CD4-positive, CD25-positive, alpha-beta regulatory T cell (primary cell): ENCODE measurements around the gene RAP1B. TPM values are rescaled to one million over a fixed set of nuclear protein-coding genes. Genes with fewer than 3 reads are reported as not detected.

Experiments
- ATAC-seq, 2 donors: fragments of 150-1000 bp; cut with Tn5 transposase; one replicate each; pipeline ENCODE4 v1.10.0; 2021; ENCODE audit warnings: low read depth in 2 of 2, moderate number of reproducible peaks in 2 of 2, moderate library complexity in 1 of 2
- DNase-seq, 3 donors: peaks; one replicate each; pipeline versions ENCODE4 v3.0.0 to v3.0.0-alpha.2; 2012 to 2022; ENCODE audit warnings: mixed read lengths in 1 of 3
- H3K27ac ChIP-seq: one replicate; pipeline ENCODE4 v1.7.0; 2013; ENCODE audit warnings: mild to moderate bottlenecking, low read length; ENCODE audit not compliant: insufficient read depth, poor library complexity, severe bottlenecking
- H3K27me3 ChIP-seq: one replicate; pipeline ENCODE4 v1.7.0; 2013; ENCODE audit warnings: low read length; ENCODE audit not compliant: control insufficient read depth, insufficient read depth
- H3K36me3 ChIP-seq: one replicate; pipeline ENCODE4 v1.7.0; 2013; ENCODE audit warnings: mild to moderate bottlenecking, low read length, moderate library complexity; ENCODE audit not compliant: control insufficient read depth, insufficient read depth
- H3K4me1 ChIP-seq: 2 replicates; pipeline ENCODE4 v1.7.0; 2013; ENCODE audit warnings: mild to moderate bottlenecking, low read length; ENCODE audit not compliant: insufficient read depth, control insufficient read depth, poor library complexity, severe bottlenecking
- H3K4me3 ChIP-seq: one replicate; pipeline ENCODE4 v1.7.0; 2013; ENCODE audit warnings: low read depth, mild to moderate bottlenecking, low read length, moderate library complexity
- H3K9me3 ChIP-seq, 2 experiments: 1 replicate in 1 of 2; 2 replicates in 1 of 2; pipeline ENCODE4 v1.7.0; 2013; ENCODE audit warnings: low read length in 2 of 2, mild to moderate bottlenecking in 1 of 2, moderate library complexity in 1 of 2; ENCODE audit not compliant: control insufficient read depth in 2 of 2
- H3K27ac Mint-ChIP-seq, 3 donors: one replicate each; pipeline ENCODE4 v1.8.0; 2020 to 2022; ENCODE audit warnings: mild to moderate bottlenecking in 3 of 3, mixed read lengths in 3 of 3, moderate library complexity in 2 of 3
- H3K27me3 Mint-ChIP-seq: one replicate; pipeline ENCODE4 v1.8.0; 2022; ENCODE audit warnings: mild to moderate bottlenecking, mixed read lengths
- H3K36me3 Mint-ChIP-seq: one replicate; pipeline ENCODE4 v1.8.0; 2020; ENCODE audit warnings: mixed read lengths
- H3K4me1 Mint-ChIP-seq, 4 donors: one replicate each; pipeline ENCODE4 v1.8.0; 2020 to 2022; ENCODE audit warnings: mixed read lengths in 4 of 4, mild to moderate bottlenecking in 1 of 4
- H3K4me3 Mint-ChIP-seq, 4 donors: one replicate each; pipeline ENCODE4 v1.8.0; 2020 to 2022; ENCODE audit warnings: mild to moderate bottlenecking in 4 of 4, mixed read lengths in 4 of 4, moderate library complexity in 3 of 4
- H3K9me3 Mint-ChIP-seq, 7 donors: one replicate each; pipeline ENCODE4 v1.8.0; 2020 to 2022; ENCODE audit warnings: mixed read lengths in 7 of 7, mild to moderate bottlenecking in 3 of 7, moderate library complexity in 2 of 7
- polyA plus RNA-seq, 4 donors: library from polyadenylated mRNA; unstranded; fragments of 300-500 nt; fragmentation: Illumina TruSeq; gene quantifications; one replicate each; pipeline ENCODE4 v1.2.3, GENCODE V29; 2021
- total RNA-seq: library from RNA; stranded (reverse); gene quantifications from one replicate; pipeline ENCODE4 v1.2.3, GENCODE V29; 2022

RAP1B gene
- total and polyA plus RNA-seq, 5 donors from 2014 or later = 290 to 465 (median 405) TPM

DNA sequence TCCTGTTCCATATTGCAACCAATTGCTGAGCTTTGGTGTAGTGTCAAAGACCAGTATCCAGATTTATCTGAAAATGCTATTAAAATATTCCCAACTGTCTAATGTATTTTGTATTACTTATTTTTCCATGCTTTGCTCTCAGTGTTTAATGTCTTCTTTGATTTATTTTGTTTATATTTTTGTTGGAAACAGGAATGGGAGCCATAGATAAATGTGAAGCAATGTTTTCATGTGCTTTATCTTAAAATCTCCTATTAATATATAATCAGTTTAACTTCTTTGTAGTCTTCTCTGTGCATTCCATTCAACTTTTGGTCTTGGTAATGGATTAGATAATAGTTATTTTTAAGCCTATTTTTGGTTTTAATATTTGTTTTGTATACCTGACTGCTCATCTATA lies 8.8 kb downstream of the RAP1B start:
- Histone ChIP-seq H3K27ac (no peak overlapping the region), H3K4me1 (peaks cover 92% of the 10 kb centered on the region)
- peaks cover 57 to 92% (median 75%) of the 10 kb centered on the region in 4 donors for H3K4me1 Mint-ChIP-seq

GRCh38 chr12:68620519-68621471 lies 10.1 kb downstream of the RAP1B start:
- DNase-seq = no peak
- no peak for ATAC-seq

More for the DNA sequence above, 8.8 kb downstream of the RAP1B start:
- DNase-seq (no peak), ATAC-seq (no peak)
- H3K36me3 Mint-ChIP-seq = peaks cover 16% of the 10 kb centered on the region
- Histone ChIP-seq H3K36me3 (peaks cover 7% of the 10 kb centered on the region), H3K9me3 (no peaks in the 10 kb centered on the region), H3K4me3 (peak overlapping the region; percentile 58), H3K27me3 (no peaks in the 10 kb centered on the region)
- peaks cover 0 to 1% (median 0%) of the 10 kb centered on the region in 7 donors for H3K9me3 Mint-ChIP-seq
- no peaks in the 10 kb centered on the region for H3K27me3 Mint-ChIP-seq
- no peak overlapping the region for H3K27ac Mint-ChIP-seq
- peak overlapping the region; percentile 43 to 70 (median 60) for H3K4me3 Mint-ChIP-seq

GRCh38 chr12:68621472-68622081 lies 10.9 kb downstream of the RAP1B start:
- peak overlapping the region; percentile 34 for H3K27ac ChIP-seq
- H3K9me3 ChIP-seq = no peaks in the 10 kb centered on the region
- Mint-ChIP-seq H3K27ac (peak overlapping the region; percentile 51 to 67 (median 56)), H3K27me3 (no peaks in the 10 kb centered on the region), H3K4me3 (peak overlapping the region; percentile 12 to 78 (median 69)), H3K9me3 (peaks cover 0 to 5% (median 0%) of the 10 kb centered on the region in 7 donors), H3K36me3 (peaks cover 27% of the 10 kb centered on the region), H3K4me1 (peaks cover 58 to 95% (median 78%) of the 10 kb centered on the region in 4 donors)
- peaks cover 16% of the 10 kb centered on the region for H3K36me3 ChIP-seq
- H3K27me3 ChIP-seq = no peaks in the 10 kb centered on the region
- ATAC-seq (peak in 1 of 2 donors; percentile 49), DNase-seq (no peak)
- peak overlapping the region; percentile 64 for H3K4me3 ChIP-seq
- H3K4me1 ChIP-seq = peaks cover 83% of the 10 kb centered on the region

More at GRCh38 chr12:68620519-68621471, 10.1 kb downstream of the RAP1B start:
- Mint-ChIP-seq H3K27ac (peak overlapping the region; percentile 51 to 67 (median 56)), H3K9me3 (peaks cover 0 to 2% (median 0%) of the 10 kb centered on the region in 7 donors), H3K27me3 (no peaks in the 10 kb centered on the region), H3K4me3 (peak overlapping the region; percentile 7 to 78 (median 69)), H3K4me1 (peaks cover 52 to 92% (median 71%) of the 10 kb centered on the region in 4 donors), H3K36me3 (peaks cover 20% of the 10 kb centered on the region)
- no peaks in the 10 kb centered on the region for H3K27me3 ChIP-seq
- peak overlapping the region; percentile 34 for H3K27ac ChIP-seq
- H3K4me3 ChIP-seq = peak overlapping the region; percentile 64
- H3K4me1 ChIP-seq = peaks cover 85% of the 10 kb centered on the region
- H3K36me3 ChIP-seq = peaks cover 13% of the 10 kb centered on the region
- H3K9me3 ChIP-seq = no peaks in the 10 kb centered on the region

DNA sequence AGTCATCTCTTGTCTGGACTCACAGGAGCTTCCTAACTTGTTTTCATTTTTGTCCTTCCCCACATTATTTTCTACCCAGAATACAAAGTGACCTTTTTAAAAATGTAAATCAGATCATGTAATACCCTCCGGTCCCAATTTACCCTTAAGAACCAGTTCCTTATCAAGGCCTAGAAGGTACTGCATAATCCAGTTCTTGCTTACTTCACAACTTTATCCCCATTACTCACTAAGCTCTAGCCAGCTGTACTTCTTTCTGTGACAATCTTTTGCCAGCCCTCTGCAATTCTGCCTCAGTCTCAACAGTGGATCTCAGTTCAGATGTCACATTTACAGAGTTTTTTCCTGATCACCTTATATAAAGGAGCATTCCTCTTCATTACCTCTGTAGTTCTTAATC lies 11.6 kb downstream of the RAP1B start:
- peaks cover 0 to 6% (median under 1%) of the 10 kb centered on the region in 7 donors for H3K9me3 Mint-ChIP-seq

GRCh38 chr12:68623059-68623458 lies 12.4 kb downstream of the RAP1B start:
- Histone ChIP-seq H3K9me3 (peaks cover 6 to 8% of the 10 kb centered on the region in 2 experiments), H3K27ac (peak overlapping the region; percentile 27), H3K27me3 (no peaks in the 10 kb centered on the region), H3K36me3 (peaks cover 27% of the 10 kb centered on the region), H3K4me3 (peak overlapping the region; percentile 64), H3K4me1 (peaks cover 69% of the 10 kb centered on the region)
- peak overlapping the region in 3 of 4 donors; percentile 1 to 57 (median 27) for H3K4me3 Mint-ChIP-seq
- peaks cover 60 to 94% (median 74%) of the 10 kb centered on the region in 4 donors for H3K4me1 Mint-ChIP-seq
- peaks cover 41% of the 10 kb centered on the region for H3K36me3 Mint-ChIP-seq
- peaks cover 0 to 7% (median 4%) of the 10 kb centered on the region in 7 donors for H3K9me3 Mint-ChIP-seq
- no peaks in the 10 kb centered on the region for H3K27me3 Mint-ChIP-seq
- H3K27ac Mint-ChIP-seq = peak overlapping the region; percentile 21 to 72 (median 31)
- no peak for DNase-seq
- ATAC-seq = no peak

More for the DNA sequence above, 11.6 kb downstream of the RAP1B start:
- H3K27me3 Mint-ChIP-seq = no peaks in the 10 kb centered on the region
- Histone ChIP-seq H3K27ac (peak overlapping the region; percentile 9), H3K4me1 (peaks cover 76% of the 10 kb centered on the region), H3K36me3 (peaks cover 20% of the 10 kb centered on the region), H3K9me3 (no peaks in the 10 kb centered on the region), H3K4me3 (peak overlapping the region; percentile 64), H3K27me3 (no peaks in the 10 kb centered on the region)
- DNase-seq = no peak
- H3K36me3 Mint-ChIP-seq = peaks cover 33% of the 10 kb centered on the region
- H3K4me1 Mint-ChIP-seq = peaks cover 60 to 96% (median 76%) of the 10 kb centered on the region in 4 donors
- no peak for ATAC-seq
- peak overlapping the region; percentile 55 to 78 (median 69) for H3K4me3 Mint-ChIP-seq
- H3K27ac Mint-ChIP-seq = peak overlapping the region; percentile 21 to 51 (median 42)

DNA sequence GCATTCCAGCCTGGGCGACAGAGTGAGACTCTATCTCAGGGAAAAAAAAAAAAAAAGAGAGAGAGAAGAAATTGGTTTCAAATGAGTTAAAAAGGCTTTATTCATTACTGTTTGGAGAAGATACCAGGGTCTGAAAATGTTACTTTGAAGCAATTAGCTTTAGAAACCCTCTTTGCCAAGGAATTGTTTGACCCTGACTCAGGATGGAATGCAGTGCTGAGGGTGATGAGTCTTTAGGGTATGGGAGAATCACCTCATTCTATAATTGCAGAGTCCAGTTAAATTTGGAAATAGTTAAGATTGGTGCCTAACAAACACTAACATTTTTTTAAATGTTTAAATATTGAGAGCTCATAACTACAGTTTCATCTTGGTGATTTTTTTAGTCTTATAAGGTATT lies 13.3 kb downstream of the RAP1B start:
- peak overlapping the region in 1 of 3 donors; percentile 46 for H3K27ac Mint-ChIP-seq
- Histone ChIP-seq H3K27ac (no peak overlapping the region), H3K4me1 (peaks cover 66% of the 10 kb centered on the region), H3K27me3 (no peaks in the 10 kb centered on the region), H3K4me3 (no peak overlapping the region), H3K9me3 (peaks cover 8 to 10% of the 10 kb centered on the region in 2 experiments), H3K36me3 (peaks cover 31% of the 10 kb centered on the region)
- ATAC-seq = no peak
- H3K9me3 Mint-ChIP-seq = peaks cover 0 to 8% (median 4%) of the 10 kb centered on the region in 7 donors
- H3K36me3 Mint-ChIP-seq = peaks cover 37% of the 10 kb centered on the region
- H3K4me3 Mint-ChIP-seq = peak overlapping the region in 1 of 4 donors; percentile 56
- H3K4me1 Mint-ChIP-seq = peaks cover 58 to 90% (median 69%) of the 10 kb centered on the region in 4 donors
- no peaks in the 10 kb centered on the region for H3K27me3 Mint-ChIP-seq
- DNase-seq = no peak

GRCh38 chr12:68624933-68625332 lies 14.2 kb downstream of the RAP1B start:
- peaks cover 50 to 89% (median 68%) of the 10 kb centered on the region in 4 donors for H3K4me1 Mint-ChIP-seq
- DNase-seq (no peak), ATAC-seq (no peak)
- Histone ChIP-seq H3K9me3 (peaks cover 8 to 10% of the 10 kb centered on the region in 2 experiments), H3K27me3 (no peaks in the 10 kb centered on the region), H3K27ac (no peak overlapping the region), H3K4me1 (peaks cover 65% of the 10 kb centered on the region), H3K36me3 (peaks cover 31% of the 10 kb centered on the region), H3K4me3 (peak overlapping the region; percentile 28)
- H3K27ac Mint-ChIP-seq = no peak overlapping the region
- peak overlapping the region in 2 of 4 donors; percentile 32 to 63 for H3K4me3 Mint-ChIP-seq
- peaks cover 37% of the 10 kb centered on the region for H3K36me3 Mint-ChIP-seq
- peaks cover 0 to 8% (median 4%) of the 10 kb centered on the region in 7 donors for H3K9me3 Mint-ChIP-seq
- no peaks in the 10 kb centered on the region for H3K27me3 Mint-ChIP-seq
